Thyroid gland (tissue), 4 donors: Measurements from ENCODE around the gene CDC42EP5.

ENCODE experiments used
- POLR2A ChIP-seq, 2 donors: fragments of 450-650 bp; IDR thresholded peaks; one replicate each; pipeline ENCODE4 v1.6.1; 2017; ENCODE audit warnings: antibody characterized with exemption in 2 of 2, mild to moderate bottlenecking in 2 of 2, moderate library complexity in 1 of 2
- TF ChIP-seq, protein P1 (sequence below), 6 experiments: fragments of 200-600 bp in 3 of 6; fragments of 450-650 bp in 3 of 6; sonication (generic) in 3 of 6; IDR thresholded peaks; one replicate each; pipeline ENCODE4 v1.5.1; 2016 to 2019; ENCODE audit warnings: antibody characterized with exemption in 6 of 6, mild to moderate bottlenecking in 2 of 6, inconsistent platforms in 1 of 6, moderate library complexity in 1 of 6

DNA sequence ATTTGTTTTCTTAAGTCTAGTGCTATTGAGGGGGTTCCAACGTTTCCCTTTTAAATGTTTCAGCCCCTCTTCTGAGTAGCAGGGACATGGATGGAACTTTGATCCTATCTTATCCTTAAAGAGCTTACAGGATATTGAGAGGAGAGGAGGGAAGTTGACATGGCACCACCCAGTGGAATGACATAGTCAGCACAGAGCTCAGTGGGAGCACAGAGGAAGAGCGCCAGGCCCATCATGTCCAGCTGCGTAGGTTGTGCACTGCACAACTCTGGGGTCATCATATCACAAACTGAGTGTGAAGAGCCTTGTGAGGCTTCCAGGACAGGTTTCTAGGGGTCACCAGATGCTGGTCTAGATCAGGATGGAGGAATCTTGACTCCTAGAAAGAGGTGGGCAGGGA is 4.6 kb upstream of the CDC42EP5 start:
- TF ChIP-seq, protein P1, sequence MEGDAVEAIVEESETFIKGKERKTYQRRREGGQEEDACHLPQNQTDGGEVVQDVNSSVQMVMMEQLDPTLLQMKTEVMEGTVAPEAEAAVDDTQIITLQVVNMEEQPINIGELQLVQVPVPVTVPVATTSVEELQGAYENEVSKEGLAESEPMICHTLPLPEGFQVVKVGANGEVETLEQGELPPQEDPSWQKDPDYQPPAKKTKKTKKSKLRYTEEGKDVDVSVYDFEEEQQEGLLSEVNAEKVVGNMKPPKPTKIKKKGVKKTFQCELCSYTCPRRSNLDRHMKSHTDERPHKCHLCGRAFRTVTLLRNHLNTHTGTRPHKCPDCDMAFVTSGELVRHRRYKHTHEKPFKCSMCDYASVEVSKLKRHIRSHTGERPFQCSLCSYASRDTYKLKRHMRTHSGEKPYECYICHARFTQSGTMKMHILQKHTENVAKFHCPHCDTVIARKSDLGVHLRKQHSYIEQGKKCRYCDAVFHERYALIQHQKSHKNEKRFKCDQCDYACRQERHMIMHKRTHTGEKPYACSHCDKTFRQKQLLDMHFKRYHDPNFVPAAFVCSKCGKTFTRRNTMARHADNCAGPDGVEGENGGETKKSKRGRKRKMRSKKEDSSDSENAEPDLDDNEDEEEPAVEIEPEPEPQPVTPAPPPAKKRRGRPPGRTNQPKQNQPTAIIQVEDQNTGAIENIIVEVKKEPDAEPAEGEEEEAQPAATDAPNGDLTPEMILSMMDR (IDR thresholded peaks at IDR 0.05): no peak
- no peak for TF ChIP-seq POLR2A (IDR thresholded peaks at IDR 0.05)
